Activated naive CD4-positive, alpha-beta T cell treated with anti-CD3 and anti-CD28 coated beads, Interleukin-2, amount 50 U/mL, for 24 hours (primary cell): ENCODE data around the gene HBQ1.
"Not testable (repeated sequence)": the region's sequence is repeated elsewhere in the genome, so short reads cannot be mapped to it uniquely, and the experiment has no call there.

ENCODE experiments used
- H3K27ac Mint-ChIP-seq: one replicate; pipeline ENCODE4 v1.8.0; 2021; ENCODE audit warnings: mild to moderate bottlenecking, mixed read lengths
- H3K27me3 Mint-ChIP-seq: one replicate; pipeline ENCODE4 v1.8.0; 2021; ENCODE audit warnings: mixed read lengths
- H3K36me3 Mint-ChIP-seq: one replicate; pipeline ENCODE4 v1.8.0; 2021; ENCODE audit warnings: mixed read lengths
- H3K4me1 Mint-ChIP-seq: one replicate; pipeline ENCODE4 v1.8.0; 2021; ENCODE audit warnings: mixed read lengths
- H3K4me3 Mint-ChIP-seq: one replicate; pipeline ENCODE4 v1.8.0; 2021; ENCODE audit warnings: mild to moderate bottlenecking, mixed read lengths
- H3K9me3 Mint-ChIP-seq: one replicate; pipeline ENCODE4 v1.8.0; 2021; ENCODE audit warnings: mixed read lengths

Gene HBQ1

GRCh38 chr16:167122-167690 is 13.1 kb upstream of the HBQ1 start:
- Mint-ChIP-seq H3K4me3 (peak overlapping the region; percentile 24), H3K9me3 (no peaks in the 10 kb centered on the region), H3K27me3 (peaks cover 33% of the 10 kb centered on the region), H3K4me1 (peaks cover 5% of the 10 kb centered on the region), H3K27ac (no peak overlapping the region), H3K36me3 (no peaks in the 10 kb centered on the region)

- H3K36me3 Mint-ChIP-seq = no peaks in the 10 kb centered on the region
- H3K27me3 Mint-ChIP-seq = peaks cover 33% of the 10 kb centered on the region
- H3K4me3 Mint-ChIP-seq = no peak overlapping the region
- peaks cover 8% of the 10 kb centered on the region for H3K4me1 Mint-ChIP-seq
- peak overlapping the region; percentile 25 for H3K27ac Mint-ChIP-seq
- no peaks in the 10 kb centered on the region for H3K9me3 Mint-ChIP-seq
These were observed 11.8 kb upstream of the HBQ1 start for GRCh38 chr16:168424-168823.

GRCh38 chr16:169014-169413 is 11.2 kb upstream of the HBQ1 start:
- H3K4me3 Mint-ChIP-seq = no peak overlapping the region
- H3K27ac Mint-ChIP-seq = no peak overlapping the region
- peaks cover 10% of the 10 kb centered on the region for H3K4me1 Mint-ChIP-seq
- H3K36me3 Mint-ChIP-seq = no peaks in the 10 kb centered on the region
- no peaks in the 10 kb centered on the region for H3K9me3 Mint-ChIP-seq
- H3K27me3 Mint-ChIP-seq = peaks cover 33% of the 10 kb centered on the region

GRCh38 chr16:170088-170507 is 10.2 kb upstream of the HBQ1 start:
- H3K4me3 Mint-ChIP-seq, H3K36me3 Mint-ChIP-seq, H3K27ac Mint-ChIP-seq, H3K9me3 Mint-ChIP-seq: not testable (repeated sequence)
- peaks cover 42% of the 10 kb centered on the region for H3K27me3 Mint-ChIP-seq
- peaks cover 13% of the 10 kb centered on the region for H3K4me1 Mint-ChIP-seq

GRCh38 chr16:170788-171187 is 9.5 kb upstream of the HBQ1 start:
- peaks cover 48% of the 10 kb centered on the region for H3K27me3 Mint-ChIP-seq
- peaks cover 18% of the 10 kb centered on the region for H3K4me1 Mint-ChIP-seq
- no peak overlapping the region for H3K4me3 Mint-ChIP-seq
- H3K36me3 Mint-ChIP-seq = no peaks in the 10 kb centered on the region
- H3K27ac Mint-ChIP-seq = no peak overlapping the region
- no peaks in the 10 kb centered on the region for H3K9me3 Mint-ChIP-seq

GRCh38 chr16:172374-172941 is 7.8 kb upstream of the HBQ1 start, which contains the start of gene HBA2:
HBA2 (plus strand) TSS chr16:172876; CDS start chr16:172913, 37 bp downstream.
- not testable (repeated sequence) for H3K9me3 Mint-ChIP-seq, H3K27ac Mint-ChIP-seq, H3K36me3 Mint-ChIP-seq
- Mint-ChIP-seq H3K4me1 (peaks cover 13% of the 10 kb centered on the region), H3K4me3 (peak within 1 kb of the TSS; percentile 7), H3K27me3 (peaks cover 44% of the 10 kb centered on the region)

GRCh38 chr16:173211-173854 is 6.9 kb upstream of the HBQ1 start:
- H3K9me3 Mint-ChIP-seq, H3K27ac Mint-ChIP-seq, H3K36me3 Mint-ChIP-seq: not testable (repeated sequence)
- H3K4me1 Mint-ChIP-seq = peaks cover 18% of the 10 kb centered on the region
- H3K27me3 Mint-ChIP-seq = peaks cover 48% of the 10 kb centered on the region
- H3K4me3 Mint-ChIP-seq = peak overlapping the region; percentile 7

- Mint-ChIP-seq H3K4me3 (peak overlapping the region; percentile 33), H3K4me1 (peaks cover 18% of the 10 kb centered on the region), H3K27me3 (peaks cover 46% of the 10 kb centered on the region)
- not testable (repeated sequence) for H3K36me3 Mint-ChIP-seq, H3K9me3 Mint-ChIP-seq, H3K27ac Mint-ChIP-seq
These were observed 6.1 kb upstream of the HBQ1 start for GRCh38 chr16:173928-174769.

- H3K27me3 Mint-ChIP-seq = peaks cover 43% of the 10 kb centered on the region
- H3K4me3 Mint-ChIP-seq = peak overlapping the region; percentile 30
- peak overlapping the region; percentile 59 for H3K27ac Mint-ChIP-seq
- no peaks in the 10 kb centered on the region for H3K36me3 Mint-ChIP-seq
- peaks cover 18% of the 10 kb centered on the region for H3K4me1 Mint-ChIP-seq
- H3K9me3 Mint-ChIP-seq = no peaks in the 10 kb centered on the region
These were observed 5.0 kb upstream of the HBQ1 start for GRCh38 chr16:175011-175949.

- not testable (repeated sequence) for H3K9me3 Mint-ChIP-seq, H3K4me3 Mint-ChIP-seq, H3K27ac Mint-ChIP-seq, H3K36me3 Mint-ChIP-seq
- peaks cover 37% of the 10 kb centered on the region for H3K27me3 Mint-ChIP-seq
- peaks cover 18% of the 10 kb centered on the region for H3K4me1 Mint-ChIP-seq
These were observed 4.3 kb upstream of the HBQ1 start for GRCh38 chr16:176006-176405.

- Mint-ChIP-seq H3K27ac (peak within 1 kb of the TSS; percentile 59), H3K4me3 (peak within 1 kb of the TSS; percentile 36)
- H3K36me3 Mint-ChIP-seq = not testable (repeated sequence)
These were observed 3.5 kb upstream of the HBQ1 start, which contains the start of gene HBA1 for GRCh38 chr16:176477-177382. HBA1 (plus strand) TSS chr16:176680; CDS start chr16:176717, 37 bp downstream.

GRCh38 chr16:177394-177822 is 2.9 kb upstream of the HBQ1 start:
- peak overlapping the region; percentile 36 for H3K4me3 Mint-ChIP-seq
- H3K27me3 Mint-ChIP-seq = peaks cover 31% of the 10 kb centered on the region
- peaks cover 18% of the 10 kb centered on the region for H3K4me1 Mint-ChIP-seq
- no peaks in the 10 kb centered on the region for H3K9me3 Mint-ChIP-seq
- H3K36me3 Mint-ChIP-seq = no peaks in the 10 kb centered on the region
- H3K27ac Mint-ChIP-seq = no peak overlapping the region

More at GRCh38 chr16:176477-177382, 3.5 kb upstream of the HBQ1 start, which contains the start of gene HBA1:
- Mint-ChIP-seq H3K4me1 (peaks cover 18% of the 10 kb centered on the region), H3K27me3 (peaks cover 32% of the 10 kb centered on the region)
- not testable (repeated sequence) for H3K9me3 Mint-ChIP-seq

GRCh38 chr16:177981-178667 is 2.1 kb upstream of the HBQ1 start:
- Mint-ChIP-seq H3K27ac (no peak overlapping the region), H3K4me1 (peaks cover 18% of the 10 kb centered on the region), H3K36me3 (no peaks in the 10 kb centered on the region), H3K4me3 (no peak overlapping the region), H3K9me3 (no peaks in the 10 kb centered on the region), H3K27me3 (peaks cover 31% of the 10 kb centered on the region)
